ENCODE measurements around the gene S1PR1. TPM values are rescaled to one million over a fixed set of nuclear protein-coding genes. Genes with fewer than 3 reads are reported as not detected.
"Not testable (repeated sequence)": the region's sequence is repeated elsewhere in the genome, so short reads cannot be mapped to it uniquely, and the experiment has no call there.

Gene S1PR1
- total RNA-seq (2014; rRNA removed; shearing (Covaris generic)): 13.7 and 15.5 TPM in 2 replicates
- 8.8 and 10.4 TPM in 2 replicates for polyA plus RNA-seq (2015; cell fraction: cytosol; rRNA removed)
- polyA plus RNA-seq (2015; cell fraction: nucleus; rRNA removed): 9.1 and 9.8 TPM in 2 replicates

DNA sequence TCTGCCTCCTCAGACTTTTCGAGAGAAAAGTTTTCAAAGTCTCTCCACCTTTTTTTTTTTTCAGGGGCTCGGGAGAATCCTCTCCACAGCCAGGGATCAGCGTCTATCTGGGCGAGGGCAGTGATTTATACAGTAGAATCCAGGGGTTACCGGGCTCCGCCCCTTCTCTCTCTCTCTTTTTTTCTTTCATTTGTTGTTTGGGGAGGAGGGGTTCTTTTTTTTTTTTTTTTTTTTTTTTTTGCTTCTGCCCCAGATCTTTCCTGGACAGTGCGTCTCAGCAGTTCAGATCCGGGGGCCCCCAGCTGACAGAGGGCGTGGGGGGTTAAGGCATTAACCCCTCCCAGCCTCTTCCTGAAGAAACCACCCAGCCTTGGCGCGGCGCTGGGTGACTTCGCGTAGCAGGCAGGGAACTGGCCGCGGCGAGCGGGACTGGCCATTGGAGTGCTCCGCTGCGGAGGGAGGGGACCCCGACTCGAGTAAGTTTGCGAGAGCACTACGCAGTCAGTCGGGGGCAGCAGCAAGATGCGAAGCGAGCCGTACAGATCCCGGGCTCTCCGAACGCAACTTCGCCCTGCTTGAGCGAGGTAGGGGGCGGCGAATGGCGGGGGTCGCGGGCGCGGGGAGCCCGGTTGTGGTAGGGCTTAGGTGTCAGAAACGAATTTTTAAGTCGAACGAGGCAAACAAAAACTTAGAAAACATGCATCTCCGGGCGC, at the start of gene S1PR1:
TSS of gene S1PR1 (plus strand) at position 504 of the 713 bp plus-strand sequence. CDS start 1,966 bp downstream, outside the sequence.
- peak; percentile 81 for DNase-seq (ENCODE audit: low read depth)

DNA sequence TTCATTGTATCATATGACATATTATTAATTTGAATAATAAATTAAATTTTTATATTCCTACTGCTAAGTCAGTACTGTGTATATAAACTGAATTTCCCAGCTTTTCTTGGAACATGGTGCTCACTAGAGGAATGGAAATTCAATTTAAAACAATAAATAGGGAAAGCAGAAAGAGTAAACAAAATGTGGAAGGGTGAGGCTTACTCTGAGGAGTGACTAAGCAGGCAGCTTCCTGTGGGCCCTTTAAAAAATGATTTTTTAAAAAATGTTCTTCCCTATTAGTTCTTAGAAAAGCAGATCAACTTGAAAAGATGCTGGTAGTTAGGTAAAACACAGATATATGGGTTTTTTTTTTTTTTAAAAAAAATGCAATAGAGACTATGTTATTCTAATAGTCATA, 49.5 kb upstream of the S1PR1 start:
- DNase-seq (ENCODE audit: low read depth): peak; percentile 31

DNA sequence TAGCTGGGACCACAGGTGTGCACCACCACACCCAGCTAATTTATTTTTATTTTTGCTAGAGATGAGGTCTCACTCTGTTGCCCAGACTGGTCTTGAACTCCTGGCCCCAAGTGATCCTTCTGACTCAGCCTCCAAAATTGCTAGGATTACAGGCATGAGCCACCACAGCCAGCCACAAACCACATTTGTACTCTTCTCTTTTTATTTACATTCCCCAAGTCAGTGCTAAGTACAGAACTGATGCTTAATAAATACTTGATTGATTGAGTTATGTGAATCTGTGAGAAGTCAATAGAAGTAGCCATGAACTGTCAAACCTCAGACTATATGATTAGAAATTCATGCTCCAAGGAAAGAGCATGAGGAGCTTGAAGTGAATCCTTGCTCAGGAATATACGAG, 48.5 kb upstream of the S1PR1 start:
- peak; percentile 46 for DNase-seq (ENCODE audit: low read depth)

DNA sequence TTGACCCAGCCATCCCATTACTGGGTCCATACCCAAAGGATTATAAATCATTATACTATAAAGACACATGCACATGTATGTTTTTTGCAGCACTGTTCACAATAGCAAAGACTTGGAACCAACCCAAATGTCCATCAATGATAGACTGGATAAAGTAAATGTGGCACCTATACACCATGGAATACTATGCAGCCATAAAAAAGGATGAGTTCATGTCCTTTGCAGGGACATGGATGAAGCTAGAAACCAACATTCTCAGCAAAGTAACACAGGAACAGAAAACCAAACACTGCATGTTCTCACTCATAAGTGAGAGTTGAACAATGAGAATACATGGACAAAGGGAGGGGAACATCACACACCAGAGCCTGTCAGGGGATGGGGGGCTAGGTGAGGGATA, 47.9 kb upstream of the S1PR1 start:
- DNase-seq (ENCODE audit: low read depth): not testable (repeated sequence)

DNA sequence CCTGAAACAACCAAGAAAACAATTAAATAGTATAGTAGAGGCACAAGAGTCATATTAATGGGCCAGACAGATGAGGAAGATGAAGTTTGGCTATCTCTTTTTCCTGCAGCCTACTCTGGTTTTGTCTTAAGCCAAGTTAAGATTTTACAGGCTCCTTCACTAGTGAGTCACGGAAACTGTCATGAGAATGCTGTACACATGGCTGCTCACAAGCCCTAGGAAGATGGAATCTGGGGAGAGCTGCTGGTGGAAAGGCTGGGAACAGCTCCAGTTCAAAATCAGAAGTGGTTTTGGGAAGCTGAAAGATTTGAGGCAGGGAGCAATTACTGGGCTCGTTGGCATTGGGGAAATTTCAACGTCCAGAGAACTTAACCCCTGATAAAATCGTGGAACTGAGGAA, 46.4 kb upstream of the S1PR1 start:
- no peak for DNase-seq (ENCODE audit: low read depth)

DNA sequence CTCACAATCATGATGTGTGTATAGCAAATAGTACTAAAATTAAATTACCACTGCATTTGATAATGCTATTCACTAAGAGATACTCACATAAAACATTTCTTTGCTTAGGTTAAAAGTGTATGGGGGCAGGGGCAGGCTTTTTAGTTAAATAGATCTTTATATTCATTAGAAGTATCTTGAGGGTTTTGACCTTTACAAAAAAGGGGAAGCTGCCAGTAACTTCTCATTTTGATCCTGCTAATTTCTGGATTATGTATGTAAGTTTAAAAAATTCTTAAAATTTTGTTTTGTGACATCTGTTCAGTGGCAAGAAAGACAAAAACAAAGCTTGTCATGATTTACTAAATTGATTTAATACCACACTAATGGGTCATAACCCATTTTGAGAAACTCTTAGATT, 45.8 kb upstream of the S1PR1 start:
- DNase-seq (ENCODE audit: low read depth): no peak

DNA sequence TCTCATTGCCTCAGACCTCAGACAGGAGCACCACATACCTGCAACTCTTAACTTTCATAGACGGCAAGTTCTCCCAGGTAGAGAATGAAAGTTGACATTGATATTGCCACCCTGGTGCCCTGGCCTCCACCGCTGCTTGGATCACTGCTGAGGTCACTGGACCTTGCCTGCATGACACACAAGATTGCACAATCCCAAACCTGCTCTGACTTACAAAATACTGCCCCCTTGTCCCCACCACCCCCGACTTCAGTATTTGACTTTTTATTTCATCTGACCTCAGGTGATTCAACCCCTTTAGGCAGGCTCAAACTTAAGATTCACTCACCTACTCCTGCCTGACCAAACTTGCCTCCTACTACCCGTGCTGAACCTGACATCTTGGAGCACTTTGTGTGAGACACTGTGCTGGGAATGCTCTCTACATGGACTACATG, 43.1 kb upstream of the S1PR1 start:
- DNase-seq (ENCODE audit: low read depth): no peak

DNA sequence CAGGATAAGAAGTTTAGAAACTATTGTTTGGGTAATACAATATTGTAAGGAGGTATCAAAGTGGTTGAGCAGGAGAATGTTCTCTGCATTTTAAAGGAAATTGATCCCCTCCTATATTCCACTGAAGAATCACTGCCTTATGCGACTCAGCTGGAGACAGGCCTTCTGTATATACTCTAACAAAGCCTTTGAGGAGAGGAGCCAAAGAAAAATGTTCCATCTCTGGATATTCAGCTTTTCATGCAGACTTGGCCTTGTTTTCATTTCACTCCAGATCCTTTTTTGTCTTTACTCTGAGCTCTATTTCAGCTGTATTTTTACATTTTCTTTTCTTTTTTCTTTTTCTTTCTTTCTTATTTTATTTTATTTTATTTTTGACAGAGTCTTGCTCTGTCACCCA, 42.1 kb upstream of the S1PR1 start:
- no peak for DNase-seq (ENCODE audit: low read depth)

DNA sequence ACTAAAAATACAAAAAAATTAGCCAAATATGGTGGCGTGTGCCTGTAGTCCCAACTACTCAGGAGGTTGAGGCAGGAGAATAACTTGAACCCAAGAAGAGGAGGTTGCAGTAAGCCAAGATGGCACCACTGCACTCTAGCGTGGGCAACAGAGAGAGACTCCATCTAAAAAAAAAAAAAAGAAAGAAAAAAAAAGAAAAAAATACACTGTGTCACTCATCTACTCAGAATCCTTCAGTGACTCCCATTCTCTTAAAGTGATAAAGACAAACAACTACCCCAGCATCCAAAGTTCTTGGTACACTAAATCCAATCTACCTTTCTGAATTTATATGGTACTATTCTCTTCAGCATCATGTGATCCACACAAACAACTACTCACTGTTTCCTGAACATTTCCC, 40.2 kb upstream of the S1PR1 start:
- DNase-seq (ENCODE audit: low read depth): no peak

DNA sequence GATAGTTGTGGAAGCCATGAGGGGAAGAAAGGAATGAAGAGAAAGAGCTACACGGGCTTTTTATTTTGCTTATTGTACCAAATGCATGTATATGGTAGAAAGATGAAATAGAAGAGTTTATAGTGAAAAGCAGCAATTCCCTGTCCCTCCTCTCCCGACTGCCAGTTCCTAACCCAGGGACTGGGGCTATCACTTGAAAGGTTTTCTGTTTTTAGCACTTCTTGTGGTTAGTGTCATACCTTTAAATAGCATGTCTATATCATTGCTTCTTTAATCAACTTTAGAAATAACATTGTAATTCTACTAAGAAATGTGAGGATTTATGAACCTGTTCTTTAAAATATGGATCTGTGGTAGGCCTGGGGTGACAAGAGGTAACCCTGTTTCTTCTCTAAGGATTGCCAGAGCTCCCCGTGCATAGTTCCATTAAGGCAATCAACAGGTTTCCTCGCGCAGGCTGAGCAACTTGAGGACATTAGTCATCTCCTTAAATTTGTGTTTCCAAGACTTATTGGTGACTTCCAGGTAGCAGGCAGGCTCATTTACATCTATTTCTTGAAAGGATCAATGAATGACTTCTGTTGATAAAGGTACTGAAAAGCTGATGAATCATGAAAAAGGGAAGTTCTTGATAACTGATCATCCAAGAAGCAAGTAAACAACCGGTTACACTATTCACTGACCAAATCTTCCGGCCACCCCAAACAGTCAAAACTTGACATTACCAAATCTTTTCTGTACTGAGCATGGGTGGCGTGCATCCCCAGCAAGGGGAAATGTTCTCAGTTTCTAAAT, 37.8 kb upstream of the S1PR1 start:
- no peak for DNase-seq (ENCODE audit: low read depth)

DNA sequence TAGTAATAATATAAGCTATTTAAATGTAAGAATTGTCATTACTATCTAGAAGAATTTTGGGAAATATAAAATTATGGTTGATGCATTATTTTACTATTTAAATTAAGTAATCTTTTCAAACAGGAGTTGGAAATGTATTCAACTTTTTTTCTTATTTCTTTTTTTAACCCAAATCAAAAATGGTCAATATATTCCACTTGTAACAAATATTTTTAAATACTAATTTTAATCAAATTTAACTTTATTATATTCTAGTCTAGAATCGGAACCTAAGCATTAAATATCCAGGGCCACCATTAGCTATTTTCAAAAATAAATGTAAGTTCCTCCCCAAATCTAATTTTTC, 37.2 kb upstream of the S1PR1 start:
- DNase-seq (ENCODE audit: low read depth): no peak

DNA sequence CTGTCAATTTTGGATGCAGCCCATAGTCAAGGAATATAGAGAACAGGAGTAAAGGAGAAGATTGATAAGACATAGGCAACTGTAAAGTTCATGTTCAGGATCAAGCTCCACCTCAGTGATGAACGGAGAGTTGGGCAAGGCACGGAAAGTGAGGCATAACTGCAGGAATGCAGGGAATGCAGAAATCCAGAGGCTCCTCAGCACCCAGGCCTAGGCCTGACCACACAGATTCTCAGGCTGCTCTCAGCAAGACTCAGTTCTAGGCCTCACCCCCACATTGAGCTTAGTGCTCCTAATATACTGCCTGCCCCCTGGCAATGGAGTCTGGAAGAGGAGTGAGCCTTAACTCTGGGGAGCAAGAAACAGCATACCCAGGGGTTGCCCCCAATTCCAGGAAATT, 36.3 kb upstream of the S1PR1 start:
- peak; percentile 91 for DNase-seq (ENCODE audit: low read depth)

DNA sequence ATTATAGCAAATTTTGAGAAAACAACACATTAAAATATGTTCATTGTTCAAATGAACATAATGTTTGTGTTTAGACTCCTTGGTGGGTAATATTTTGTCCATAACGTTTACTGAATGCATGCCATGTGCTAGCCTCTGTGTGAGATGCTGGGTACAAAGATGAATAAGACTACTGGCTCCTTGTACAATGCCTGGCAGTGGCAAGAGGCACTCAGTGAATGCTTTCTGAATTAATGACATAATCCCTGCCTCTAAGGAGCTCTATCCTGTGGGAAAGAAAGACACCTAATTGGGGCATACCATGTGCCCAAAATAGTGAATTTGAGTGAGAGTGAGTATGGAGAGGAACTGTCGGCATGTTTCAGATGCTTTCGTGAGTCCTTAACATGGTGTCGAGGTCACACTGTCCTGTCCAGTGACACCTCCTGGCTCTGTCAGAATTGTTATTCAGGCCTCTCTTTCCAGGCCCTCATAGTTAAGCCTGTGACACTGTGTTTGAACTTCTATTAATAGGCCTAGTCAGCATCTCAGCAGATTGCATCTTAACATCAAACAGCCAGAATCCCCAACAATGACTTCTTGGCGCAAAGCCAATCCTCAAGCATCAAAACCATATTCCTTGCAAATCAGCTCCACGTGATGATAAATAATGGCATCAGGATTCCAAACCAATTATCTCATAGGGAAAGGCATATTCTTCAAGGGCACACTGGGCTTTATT, 32.8 kb upstream of the S1PR1 start:
- peak; percentile 31 for DNase-seq (ENCODE audit: low read depth)

DNA sequence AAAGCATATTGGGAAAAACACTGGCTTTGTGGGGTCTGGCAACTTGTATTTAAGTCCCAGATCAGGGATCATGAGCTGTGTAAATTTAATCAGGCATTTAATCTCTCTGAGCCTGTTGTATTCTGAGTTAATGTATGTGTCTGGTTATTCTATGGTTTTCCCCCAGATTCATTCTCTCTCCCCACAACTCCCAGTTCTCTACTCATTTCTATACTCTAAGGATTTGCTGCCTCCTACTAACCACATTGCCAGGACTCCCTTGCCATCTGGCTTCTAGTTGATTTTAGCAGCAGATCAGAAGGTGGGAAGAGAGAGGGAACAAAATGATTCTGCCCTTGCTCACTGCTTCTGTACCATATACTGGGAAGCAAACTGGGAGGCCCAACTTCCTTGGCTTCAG, 31.4 kb upstream of the S1PR1 start:
- DNase-seq (ENCODE audit: low read depth): no peak

DNA sequence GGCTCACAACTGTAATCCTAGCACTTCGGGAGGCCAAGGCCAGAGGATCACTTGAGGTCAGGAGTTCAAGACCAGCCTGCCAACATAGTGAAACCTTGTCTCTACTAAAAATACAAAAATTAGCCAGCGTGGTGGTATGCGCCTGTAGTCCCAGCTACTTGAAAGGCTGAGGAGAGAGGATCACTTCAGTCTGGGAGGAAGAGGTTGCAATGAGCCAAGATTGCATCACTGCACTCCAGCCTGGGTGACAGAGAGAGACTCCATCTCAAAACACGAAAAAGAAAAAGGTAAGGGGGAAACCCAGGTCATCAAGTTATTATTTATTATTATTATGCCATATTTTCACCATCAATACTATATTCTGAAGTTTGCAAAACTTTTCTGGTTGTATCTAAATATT, 30.7 kb upstream of the S1PR1 start:
- DNase-seq (ENCODE audit: low read depth): not testable (repeated sequence)

DNA sequence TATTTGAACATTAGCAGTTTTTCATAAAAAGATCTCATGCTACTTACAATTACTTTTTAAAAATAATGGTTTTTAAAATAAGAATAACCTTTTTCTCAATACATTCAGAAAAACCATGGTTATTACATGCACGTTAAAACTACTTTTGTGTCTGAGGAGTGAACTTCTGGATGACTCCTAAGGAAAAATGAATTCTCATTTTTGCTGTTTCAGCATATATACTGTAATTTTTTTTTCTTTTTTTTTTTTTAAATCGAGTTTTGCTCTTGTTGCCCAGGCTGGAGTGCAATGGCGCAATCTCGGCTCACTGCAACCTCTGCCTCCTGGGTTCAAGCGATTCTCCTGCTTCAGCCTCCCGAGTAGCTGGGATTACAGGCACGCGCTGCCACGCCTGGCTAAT, 29.5 kb upstream of the S1PR1 start:
- not testable (repeated sequence) for DNase-seq (ENCODE audit: low read depth)

DNA sequence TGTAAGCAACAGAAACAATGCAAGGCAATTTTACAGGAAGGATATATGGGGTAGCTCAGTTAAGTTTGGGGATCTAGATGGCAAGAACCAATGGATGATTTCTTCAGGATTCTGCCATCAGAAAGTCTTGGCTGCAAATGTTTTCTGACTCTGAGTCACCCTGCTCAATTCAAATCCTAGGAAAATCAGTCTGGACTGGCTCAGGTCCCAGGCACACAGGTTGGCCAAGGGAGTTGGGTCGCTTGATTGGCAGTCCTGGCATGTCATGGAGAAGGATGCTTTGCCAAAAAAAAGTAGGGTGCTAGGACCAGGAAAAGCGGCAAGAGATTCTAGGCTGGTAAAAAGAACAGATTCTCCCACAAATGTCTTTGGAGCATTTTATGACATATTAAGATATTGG, 28.9 kb upstream of the S1PR1 start:
- no peak for DNase-seq (ENCODE audit: low read depth)

DNA sequence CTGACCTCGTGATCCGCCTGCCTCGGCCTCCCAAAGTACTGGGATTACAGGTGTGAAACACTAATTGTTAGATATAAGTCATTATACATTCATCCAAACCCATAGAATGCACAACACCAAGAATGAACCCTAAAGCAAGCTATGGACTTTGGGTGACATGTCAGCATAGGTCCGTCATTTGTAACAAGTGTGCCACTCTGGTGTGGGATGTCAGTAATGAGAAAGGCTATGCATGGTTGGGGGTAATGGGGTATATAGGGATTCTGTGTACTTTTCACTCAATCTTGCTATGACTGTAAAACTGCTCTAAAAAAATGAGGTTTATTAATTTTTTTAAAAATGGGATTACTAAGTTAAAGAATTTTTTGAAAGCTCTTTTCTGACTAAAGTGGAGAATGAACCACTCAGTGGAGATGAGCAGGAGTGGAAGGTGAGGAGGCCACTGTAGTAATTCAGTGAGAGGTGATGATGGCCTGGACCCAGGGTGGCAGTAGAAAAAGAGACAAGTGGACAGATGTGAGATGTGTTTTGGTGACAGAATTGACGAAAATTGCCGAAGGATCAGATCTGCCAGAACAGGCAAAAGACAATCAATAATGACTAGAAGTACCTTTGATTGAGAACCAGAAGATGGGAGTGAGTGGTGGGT, 21.3 kb upstream of the S1PR1 start:
- no peak for DNase-seq (ENCODE audit: low read depth)

DNA sequence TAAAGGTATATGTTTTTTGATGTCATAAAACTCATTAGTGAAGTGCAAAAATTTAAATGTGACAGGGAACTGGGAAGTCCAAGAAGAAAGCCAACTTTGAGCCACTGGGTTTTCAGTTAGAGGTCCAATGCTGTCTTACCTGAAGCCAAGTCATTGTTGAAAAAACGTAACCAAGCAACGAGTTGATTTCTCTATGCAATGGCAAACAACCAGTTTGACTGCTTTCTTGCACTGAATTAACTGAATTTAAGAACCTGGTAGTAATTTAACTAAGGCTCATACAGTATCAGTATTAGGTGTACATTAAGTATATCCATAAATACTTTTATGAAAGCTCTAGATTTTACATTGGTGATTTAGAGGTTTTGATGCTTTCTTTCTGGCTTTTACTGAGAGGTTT, 20.2 kb upstream of the S1PR1 start:
- no peak for DNase-seq (ENCODE audit: low read depth)

DNA sequence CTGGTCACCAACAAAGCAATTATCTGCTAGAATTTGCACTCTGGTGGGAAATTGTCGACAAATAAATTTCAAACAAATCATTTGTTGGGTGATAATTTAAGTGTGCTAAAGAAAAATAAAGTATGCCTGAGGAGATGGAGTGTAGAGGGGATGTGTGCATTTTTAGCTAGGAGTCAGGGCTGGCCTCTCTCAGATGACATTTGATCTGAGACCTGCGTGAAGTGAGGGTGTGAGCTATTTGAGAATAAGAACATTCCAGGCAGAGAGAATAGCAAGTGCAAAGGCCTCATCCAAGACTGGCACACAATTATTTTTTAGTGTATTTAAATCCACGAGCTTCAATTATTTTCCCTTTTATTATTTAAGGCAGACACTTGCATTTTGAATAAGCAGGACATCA, 19.7 kb upstream of the S1PR1 start:
- no peak for DNase-seq (ENCODE audit: low read depth)

DNA sequence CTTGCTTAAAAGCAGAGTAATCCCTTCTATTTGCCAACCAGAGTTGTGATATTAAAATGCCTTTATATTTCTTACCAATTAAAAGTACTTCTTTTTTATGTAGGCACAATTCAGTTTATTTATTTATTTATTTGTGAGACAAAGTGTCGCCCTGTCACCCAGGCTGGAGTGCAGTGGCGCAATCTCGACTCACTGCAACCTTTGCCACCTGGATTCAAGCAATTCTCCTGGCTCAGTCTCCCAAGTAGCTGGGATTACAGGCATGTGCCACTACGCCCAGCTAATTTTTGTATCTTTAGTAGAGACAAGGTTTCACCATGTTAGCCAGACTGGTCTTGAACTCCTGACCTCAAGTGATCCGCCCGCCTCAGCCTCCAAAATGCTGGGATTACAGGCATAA, 17.9 kb upstream of the S1PR1 start:
- DNase-seq (ENCODE audit: low read depth): not testable (repeated sequence)

Measured in HT1080 (cell line).